C4-2B (cell line): ENCODE measurements around the gene SEPTIN12.
A peak's percentile ranks its signal among the peaks of the same experiment; 100 is the strongest.

Experiments used
- H3K27ac ChIP-seq: fragments of 450-650 bp; 2 replicates; pipeline ENCODE4 v1.5.1; 2017
- CTCF ChIP-seq: fragments of 450-650 bp; conservative IDR thresholded peaks from 2 replicates; pipeline ENCODE4 v1.5.1; 2017; ENCODE audit warnings: mild to moderate bottlenecking
- ZFX ChIP-seq: fragments of 450-650 bp; IDR thresholded peaks from 2 replicates; pipeline ENCODE4 v1.6.1; 2017

SEPTIN12 gene

DNA sequence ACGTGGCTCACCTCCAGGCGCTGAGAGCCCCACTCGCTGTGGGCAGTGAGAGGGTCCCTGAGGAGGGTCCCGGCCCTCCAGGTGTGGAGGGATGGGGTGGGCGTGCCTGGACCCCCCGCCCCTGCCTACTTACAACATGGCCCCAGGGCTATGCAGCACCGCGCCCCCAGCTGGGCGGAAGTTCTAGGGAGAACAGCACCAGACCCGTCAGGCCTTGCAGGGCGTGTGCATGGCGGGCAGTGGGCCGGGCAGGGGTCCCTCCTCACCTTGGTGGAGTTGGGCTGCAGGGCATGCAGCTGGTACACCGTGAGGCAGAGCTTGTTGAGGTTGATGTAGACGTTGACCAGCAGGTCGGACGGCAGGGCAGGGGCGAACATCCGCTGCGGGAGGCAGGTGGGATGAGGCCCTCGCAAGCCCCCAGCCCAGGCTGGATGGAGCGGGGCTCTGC lies 9.7 kb upstream of the SEPTIN12 start:
- TF ChIP-seq ZFX: no peak
- no peak for TF ChIP-seq CTCF
- no peak overlapping the region for H3K27ac ChIP-seq

GRCh38 chr16:4796982-4797804 lies 9.0 kb upstream of the SEPTIN12 start:
- H3K27ac ChIP-seq: no peak overlapping the region
- no peak for TF ChIP-seq ZFX
- TF ChIP-seq CTCF: no peak

- no peak for TF ChIP-seq ZFX
- TF ChIP-seq CTCF: no peak
- 0 out of 2 replicates have a peak overlapping the region, but pooled peaks have one; percentile 11 for H3K27ac ChIP-seq
These were observed 7.9 kb upstream of the SEPTIN12 start for GRCh38 chr16:4795828-4796572.

DNA sequence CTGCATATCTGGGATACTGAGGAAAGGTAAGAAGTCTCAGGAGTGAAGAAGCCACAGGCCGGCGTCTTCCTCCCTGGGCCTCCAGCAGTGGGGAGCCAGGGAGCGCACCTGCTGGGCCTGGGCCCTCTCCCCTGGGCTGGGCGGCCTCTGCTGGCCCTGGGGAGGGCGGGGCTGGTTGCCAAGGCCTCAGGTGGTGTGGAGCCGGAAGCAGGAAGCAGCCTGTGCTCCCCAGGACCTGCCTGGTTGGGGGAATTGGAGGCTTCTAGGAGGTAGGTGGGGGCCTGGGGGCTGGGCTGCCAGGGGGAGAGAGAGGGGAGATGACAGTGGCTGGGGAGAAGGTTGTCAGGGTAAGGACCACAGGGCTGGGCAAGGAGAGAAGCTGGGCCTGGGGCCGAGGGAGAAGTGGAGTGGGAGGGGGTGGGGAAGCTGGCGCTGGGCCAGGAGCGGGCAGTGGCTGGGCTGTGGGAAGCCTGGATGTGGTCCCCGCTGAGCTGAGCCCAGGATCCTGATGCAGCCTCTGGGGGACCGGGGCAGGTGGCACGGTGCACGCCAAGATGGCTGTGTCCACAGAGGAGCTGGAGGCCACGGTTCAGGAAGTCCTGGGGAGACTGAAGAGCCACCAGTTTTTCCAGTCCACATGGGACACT lies 7.2 kb upstream of the SEPTIN12 start, which contains the start of gene SMIM22:
TSS of gene SMIM22 (plus strand) at position 189 of the 647 bp plus-strand sequence. CDS start at position 555, 366 bp downstream.
- no peak for TF ChIP-seq CTCF
- TF ChIP-seq ZFX: no peak
- 0 out of 2 replicates have a peak within 1 kb of the TSS, but pooled peaks have one; percentile 11 for H3K27ac ChIP-seq

DNA sequence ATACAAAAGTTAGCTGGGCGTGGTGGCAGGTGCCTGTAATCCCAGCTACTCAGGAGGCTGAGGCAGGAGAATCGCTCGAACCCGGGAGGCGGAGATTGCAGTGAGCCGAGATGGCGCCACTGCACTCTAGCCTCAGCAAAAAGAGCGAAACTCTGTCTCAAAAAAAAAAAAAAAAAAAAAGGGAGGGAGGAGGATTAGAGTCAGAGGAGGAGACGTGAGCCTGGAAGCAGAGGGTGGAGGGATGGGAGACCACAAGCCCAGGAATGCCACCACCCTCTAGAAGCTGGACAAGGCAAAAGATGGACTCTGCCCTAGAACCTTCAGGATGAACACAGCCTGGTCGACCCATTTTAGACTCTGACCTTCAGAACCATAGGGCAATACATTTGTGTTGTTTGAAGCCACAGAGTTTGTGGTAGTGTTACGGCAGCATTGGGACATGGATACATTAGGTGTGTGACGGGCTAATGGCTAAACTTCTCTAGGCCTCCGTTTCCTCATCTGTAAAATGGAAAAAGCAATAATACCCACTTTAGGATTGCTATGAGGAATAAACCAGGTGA lies 4.9 kb upstream of the SEPTIN12 start:
- no peak for TF ChIP-seq ZFX
- no peak for TF ChIP-seq CTCF
- no peak overlapping the region for H3K27ac ChIP-seq

DNA sequence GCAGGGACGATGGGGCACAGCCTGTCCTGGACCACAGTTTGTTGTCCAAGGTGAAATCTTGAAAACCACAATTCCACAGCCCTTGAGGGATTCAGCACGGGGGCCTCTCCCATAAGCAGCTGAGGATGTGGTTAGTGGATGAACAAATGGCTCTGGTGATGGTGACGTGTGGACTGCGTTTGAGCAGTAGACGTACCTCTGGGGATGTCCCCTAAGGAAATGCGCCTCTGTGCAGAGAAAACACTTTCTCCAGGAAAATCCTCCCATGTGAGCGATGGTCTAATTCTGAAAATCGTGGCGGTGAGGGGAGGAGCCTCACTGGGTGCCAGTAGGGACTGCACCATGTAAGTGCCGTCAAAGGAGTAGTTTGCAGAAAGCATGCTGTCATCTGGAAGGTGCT lies 2.7 kb upstream of the SEPTIN12 start:
- TF ChIP-seq CTCF: no peak
- no peak for TF ChIP-seq ZFX
- H3K27ac ChIP-seq: no peak overlapping the region
